Gastrocnemius medialis (tissue), 4 donors: Measurements from ENCODE around the gene ZNRD2. TPM values are rescaled to one million over a fixed set of nuclear protein-coding genes. Genes with fewer than 3 reads are reported as not detected.
"Not testable (repeated sequence)": the region's sequence is repeated elsewhere in the genome, so short reads cannot be mapped to it uniquely, and the experiment has no call there.

Experiments used
- ATAC-seq, 2 donors: fragments of 150-250 bp; one replicate each; pipeline ENCODE4 v1.9.1; 2016
- DNase-seq, 2 donors: peaks; one replicate each; pipeline ENCODE4 v3.0.0-alpha.2; 2019
- H3K27ac ChIP-seq, 4 donors: fragments of 200-600 bp; sonication (generic); 1 replicate in 1 of 4; 2 replicates in 3 of 4; pipeline ENCODE4 v1.5.1; 2016 to 2018; ENCODE audit warnings: mild to moderate bottlenecking in 2 of 4, moderate library complexity in 1 of 4
- H3K27me3 ChIP-seq, 3 donors: fragments of 200-600 bp; sonication (generic) in 2 of 3; 1 replicate in 1 of 3; 2 replicates in 2 of 3; pipeline versions ENCODE4 v1.5.1 to v1.6.0; 2016 to 2019; ENCODE audit warnings: mild to moderate bottlenecking in 1 of 3, moderate library complexity in 1 of 3
- H3K36me3 ChIP-seq, 2 donors: fragments of 200-600 bp; sonication (generic) in 1 of 2; one replicate each; pipeline ENCODE4 v1.5.1; 2017 to 2018
- H3K4me1 ChIP-seq, 2 donors: fragments of 200-600 bp; sonication (generic) in 1 of 2; one replicate each; pipeline ENCODE4 v1.5.1; 2016 to 2017; ENCODE audit warnings: mild to moderate bottlenecking in 2 of 2
- H3K4me3 ChIP-seq, 4 donors: fragments of 200-600 bp; sonication (generic) in 3 of 4; 1 replicate in 1 of 4; 2 replicates in 3 of 4; pipeline ENCODE4 v1.5.1; 2016 to 2019; ENCODE audit warnings: mild to moderate bottlenecking in 2 of 4
- H3K9me3 ChIP-seq, 3 donors: fragments of 200-600 bp; sonication (generic) in 2 of 3; 1 replicate in 1 of 3; 2 replicates in 2 of 3; pipeline ENCODE4 v1.5.1; 2016 to 2019
- POLR2A ChIP-seq, 2 donors: fragments of 450-650 bp; IDR thresholded peaks; one replicate each; pipeline ENCODE4 v1.6.1; 2017; ENCODE audit warnings: antibody characterized with exemption in 2 of 2, mild to moderate bottlenecking in 2 of 2, moderate library complexity in 2 of 2
- in situ Hi-C, 4 donors: fragments of 200-750 bp; cut with MboI; loops; one replicate each; pipeline versions ENCODE4 v1.15.0 to v1.8.0; 2017; ENCODE audit warnings: low sequenced_read_pairs in 4 of 4
- intact Hi-C: fragments of 100-400 bp; cut with DNase I; formaldehyde crosslinking; loops from one replicate; pipeline ENCODE4 v1.15.1; 2023; ENCODE audit warnings: low total_unique reads
- total RNA-seq, 4 donors: library from RNA; depleted of rRNA; stranded (reverse); fragments of >200 nt; gene quantifications; one replicate each; pipeline versions ENCODE4 v1.1.0 to v1.2.3, GENCODE V29; 2016
- TF ChIP-seq, protein P1 (sequence below), 5 experiments: fragments of 450-650 bp in 3 of 5; fragments of 200-600 bp in 2 of 5; sonication (generic) in 2 of 5; IDR thresholded peaks in 4 of 5; conservative IDR thresholded peaks in 1 of 5; 1 replicate in 4 of 5; 2 replicates in 1 of 5; pipeline ENCODE4 v1.5.1; 2016 to 2019; ENCODE audit warnings: antibody characterized with exemption in 5 of 5, mild to moderate bottlenecking in 3 of 5, moderate library complexity in 3 of 5

The ZNRD2 gene
- total RNA-seq, 4 donors from 2014 or later = 54.7 to 99.4 (median 75.3) TPM

DNA sequence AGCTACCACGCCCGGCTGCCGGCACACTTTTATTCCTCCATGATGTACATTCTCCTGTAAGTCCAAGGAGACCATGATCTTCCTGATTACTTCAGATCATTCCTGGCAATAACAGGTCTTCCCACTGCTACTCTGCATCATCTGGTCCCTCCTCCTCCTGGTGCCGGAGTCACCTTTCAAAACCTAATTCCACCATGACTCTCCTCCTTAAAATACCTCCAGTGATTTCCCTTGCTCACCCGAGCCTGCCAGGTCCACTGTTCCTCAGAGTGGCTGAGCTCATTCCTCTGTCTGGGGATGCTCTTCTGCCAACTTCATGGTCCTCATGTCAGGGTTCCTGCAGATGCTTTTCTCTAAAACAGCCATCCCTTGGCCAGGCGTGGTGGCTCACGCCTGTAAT lies 8.3 kb upstream of the ZNRD2 start:
- H3K4me1 ChIP-seq = peaks cover 44% of the 10 kb centered on the region in 2 donors
- H3K36me3 ChIP-seq = no peaks in the 10 kb centered on the region
- peak in 1 of 2 donors; percentile 70 for DNase-seq
- peak overlapping the region; percentile 49 to 98 (median 84) for H3K27ac ChIP-seq
- peak; percentile 36 to 43 for ATAC-seq
- in situ Hi-C loops (no loop called here), intact Hi-C loops (no loop called here)
- H3K4me3 ChIP-seq = no peak overlapping the region
- no peaks in the 10 kb centered on the region for H3K9me3 ChIP-seq
- TF ChIP-seq POLR2A (IDR thresholded peaks at IDR 0.05) = no peak
- TF ChIP-seq, protein P1, sequence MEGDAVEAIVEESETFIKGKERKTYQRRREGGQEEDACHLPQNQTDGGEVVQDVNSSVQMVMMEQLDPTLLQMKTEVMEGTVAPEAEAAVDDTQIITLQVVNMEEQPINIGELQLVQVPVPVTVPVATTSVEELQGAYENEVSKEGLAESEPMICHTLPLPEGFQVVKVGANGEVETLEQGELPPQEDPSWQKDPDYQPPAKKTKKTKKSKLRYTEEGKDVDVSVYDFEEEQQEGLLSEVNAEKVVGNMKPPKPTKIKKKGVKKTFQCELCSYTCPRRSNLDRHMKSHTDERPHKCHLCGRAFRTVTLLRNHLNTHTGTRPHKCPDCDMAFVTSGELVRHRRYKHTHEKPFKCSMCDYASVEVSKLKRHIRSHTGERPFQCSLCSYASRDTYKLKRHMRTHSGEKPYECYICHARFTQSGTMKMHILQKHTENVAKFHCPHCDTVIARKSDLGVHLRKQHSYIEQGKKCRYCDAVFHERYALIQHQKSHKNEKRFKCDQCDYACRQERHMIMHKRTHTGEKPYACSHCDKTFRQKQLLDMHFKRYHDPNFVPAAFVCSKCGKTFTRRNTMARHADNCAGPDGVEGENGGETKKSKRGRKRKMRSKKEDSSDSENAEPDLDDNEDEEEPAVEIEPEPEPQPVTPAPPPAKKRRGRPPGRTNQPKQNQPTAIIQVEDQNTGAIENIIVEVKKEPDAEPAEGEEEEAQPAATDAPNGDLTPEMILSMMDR (IDR thresholded peaks at IDR 0.05 in 4 of 5, conservative IDR thresholded peaks at IDR 0.05 in 1 of 5) = no peak
- no peaks in the 10 kb centered on the region for H3K27me3 ChIP-seq

DNA sequence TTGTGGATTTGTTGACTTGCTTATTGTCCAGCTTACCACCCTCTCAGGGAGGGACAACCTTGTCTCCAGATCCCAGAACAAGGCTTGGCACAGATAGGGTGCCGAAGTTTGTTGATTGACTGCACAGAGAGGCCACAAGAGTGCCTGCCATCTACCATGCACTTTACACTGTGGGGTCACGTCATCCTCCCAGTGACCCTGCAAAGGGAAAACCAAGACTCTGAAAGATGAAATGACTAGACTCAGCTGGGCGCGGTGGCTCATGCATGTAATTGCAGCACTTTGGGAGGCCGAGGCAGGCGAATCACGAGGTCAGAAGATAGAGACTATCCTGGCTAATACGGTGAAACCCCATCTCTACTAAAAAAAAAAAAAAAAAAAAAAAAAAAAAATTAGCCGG lies 7.5 kb upstream of the ZNRD2 start:
- H3K4me1 ChIP-seq = peaks cover 42 to 44% of the 10 kb centered on the region in 2 donors
- intact Hi-C loops (no loop called here), in situ Hi-C loops (no loop called here)
- TF ChIP-seq, protein P1 (IDR thresholded peaks at IDR 0.05 in 4 of 5, conservative IDR thresholded peaks at IDR 0.05 in 1 of 5) = no peak
- no peak for TF ChIP-seq POLR2A (IDR thresholded peaks at IDR 0.05)
- H3K27ac ChIP-seq = peak overlapping the region in 3 of 4 donors; percentile 49 to 98 (median 96)
- no peak overlapping the region for H3K4me3 ChIP-seq
- no peaks in the 10 kb centered on the region for H3K36me3 ChIP-seq
- DNase-seq (no peak), ATAC-seq (no peak)
- no peaks in the 10 kb centered on the region for H3K9me3 ChIP-seq
- no peaks in the 10 kb centered on the region for H3K27me3 ChIP-seq

DNA sequence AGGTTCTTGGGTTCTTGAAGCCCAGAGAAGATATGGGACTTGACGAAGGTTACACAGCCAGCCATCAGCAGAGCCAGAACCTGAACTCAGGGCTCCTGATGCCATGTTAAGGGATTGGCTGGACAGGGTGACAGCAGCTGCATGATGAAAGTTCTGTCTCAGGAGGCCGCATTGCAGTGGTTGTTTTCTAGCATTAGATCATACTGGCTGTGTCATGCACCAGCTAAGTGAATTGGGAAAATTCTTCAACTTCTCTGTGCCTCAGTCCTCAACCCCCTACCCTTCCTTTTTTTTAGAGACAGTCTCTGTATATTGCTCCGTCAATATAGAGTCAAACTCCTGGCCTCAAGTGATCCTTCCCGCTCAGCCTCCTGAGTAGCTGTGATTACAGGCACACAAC lies 6.7 kb upstream of the ZNRD2 start:
- Histone ChIP-seq H3K36me3 (no peaks in the 10 kb centered on the region), H3K9me3 (no peaks in the 10 kb centered on the region), H3K4me1 (peaks cover 45 to 48% of the 10 kb centered on the region in 2 donors), H3K27me3 (no peaks in the 10 kb centered on the region), H3K27ac (no peak overlapping the region), H3K4me3 (no peak overlapping the region)
- TF ChIP-seq, protein P1 (IDR thresholded peaks at IDR 0.05 in 4 of 5, conservative IDR thresholded peaks at IDR 0.05 in 1 of 5) = no peak
- no peak for TF ChIP-seq POLR2A (IDR thresholded peaks at IDR 0.05)
- intact Hi-C loops = no loop called here
- no peak for ATAC-seq
- in situ Hi-C loops = no loop called here
- no peak for DNase-seq

DNA sequence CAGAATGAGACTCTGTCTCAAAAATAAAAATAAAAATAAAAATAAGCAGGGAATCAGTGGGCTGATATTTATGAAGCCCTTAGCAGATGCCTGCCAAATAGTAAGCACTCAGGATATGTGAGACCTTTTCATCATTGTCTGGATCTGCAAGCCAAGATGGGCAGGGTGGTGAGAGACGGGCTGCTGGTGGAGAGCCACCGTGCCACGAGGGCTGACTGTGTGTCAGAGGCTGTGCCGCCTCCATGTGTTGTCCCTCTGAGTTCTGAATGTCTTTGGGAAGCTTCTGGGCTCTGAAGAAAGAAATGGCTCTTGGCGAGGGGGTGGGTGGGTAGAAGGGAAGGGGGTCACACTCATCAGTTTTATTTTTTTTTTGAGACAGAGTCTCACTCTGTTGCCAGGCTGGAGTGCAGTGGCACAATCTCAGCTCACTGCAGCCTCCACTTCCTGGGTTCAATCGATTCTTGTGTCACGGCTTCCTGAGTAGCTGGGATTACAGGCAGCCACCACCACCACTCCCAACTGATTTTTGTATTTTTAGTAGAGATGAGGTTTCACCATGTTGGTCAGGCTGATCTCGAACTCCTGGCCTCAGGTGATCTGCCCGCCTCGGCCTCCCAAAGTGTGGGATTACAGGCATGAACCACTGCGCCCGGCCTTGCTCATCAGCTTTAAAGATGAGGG lies 5.3 kb upstream of the ZNRD2 start:
- H3K27me3 ChIP-seq, DNase-seq, intact Hi-C loops, in situ Hi-C loops, H3K36me3 ChIP-seq, H3K9me3 ChIP-seq, ATAC-seq, H3K4me3 ChIP-seq: not testable (repeated sequence)
- H3K27ac ChIP-seq = peak overlapping the region; percentile 25 to 42 (median 38)
- peaks cover 44 to 45% of the 10 kb centered on the region in 2 donors for H3K4me1 ChIP-seq

DNA sequence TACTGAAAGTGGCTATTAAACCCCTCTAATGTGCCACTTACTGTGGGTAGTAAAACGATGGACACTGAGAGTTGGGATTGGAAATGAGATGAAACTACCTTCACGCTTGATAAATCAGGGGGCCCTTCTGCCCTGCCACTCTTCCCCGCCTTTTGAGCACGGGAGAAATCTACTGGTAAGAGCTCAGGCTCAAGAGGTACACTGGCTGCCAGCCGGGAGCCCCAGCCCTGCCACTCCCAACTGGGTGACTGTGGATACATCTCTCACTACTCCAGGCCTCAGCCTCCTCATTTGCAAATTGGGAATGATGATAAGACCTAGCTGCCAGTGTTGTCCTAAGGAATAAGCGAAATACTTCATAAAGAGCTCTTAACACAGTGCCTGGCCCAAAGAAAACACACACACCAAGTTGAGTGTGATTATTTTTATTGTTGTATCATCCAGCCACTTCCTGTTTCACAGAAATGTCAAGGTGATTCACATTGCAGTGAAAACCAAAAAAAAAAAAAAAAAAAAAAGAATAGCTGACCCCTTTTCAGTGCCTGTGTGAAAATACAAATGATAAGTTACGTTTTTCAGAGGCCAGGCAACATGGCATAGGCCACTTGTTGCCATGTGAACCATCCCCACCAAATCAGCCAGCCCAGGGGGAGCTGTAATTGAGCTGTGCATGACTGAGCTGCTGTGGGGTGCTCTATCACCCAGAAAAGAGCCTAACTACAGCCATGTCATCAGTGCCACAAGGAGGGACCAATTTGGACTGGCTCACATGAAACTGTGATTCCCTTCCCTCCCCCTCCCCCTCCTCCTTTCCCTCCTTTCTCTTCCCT lies 4.4 kb upstream of the ZNRD2 start:
- Histone ChIP-seq H3K27ac (peak overlapping the region; percentile 15 to 42 (median 32)), H3K4me1 (peaks cover 36 to 40% of the 10 kb centered on the region in 2 donors), H3K4me3 (no peak overlapping the region), H3K9me3 (no peaks in the 10 kb centered on the region), H3K27me3 (no peaks in the 10 kb centered on the region), H3K36me3 (no peaks in the 10 kb centered on the region)
- ATAC-seq = no peak
- TF ChIP-seq POLR2A (IDR thresholded peaks at IDR 0.05) = no peak
- TF ChIP-seq, protein P1 (IDR thresholded peaks at IDR 0.05 in 4 of 5, conservative IDR thresholded peaks at IDR 0.05 in 1 of 5) = no peak
- intact Hi-C loops = no loop called here
- in situ Hi-C loops = no loop called here
- DNase-seq = no peak
